Measurements from ENCODE around the gene TRERF1.
"Not testable (repeated sequence)": the region's sequence is repeated elsewhere in the genome, so short reads cannot be mapped to it uniquely, and the experiment has no call there.

TRERF1 gene

GRCh38 chr6:42336431-42336830, 115.3 kb downstream of the TRERF1 start:
- DNase-seq (ENCODE audit: low read depth, low spot score) = no peak

- DNase-seq (ENCODE audit: low read depth, low spot score) = no peak
These were observed 115.8 kb downstream of the TRERF1 start for GRCh38 chr6:42335896-42336295.

- no peak for DNase-seq (ENCODE audit: low read depth, low spot score)
These were observed 116.9 kb downstream of the TRERF1 start for GRCh38 chr6:42334870-42335269.

GRCh38 chr6:42333612-42334011, 118.1 kb downstream of the TRERF1 start:
- DNase-seq (ENCODE audit: low read depth, low spot score) = no peak

GRCh38 chr6:42332916-42333315, 118.8 kb downstream of the TRERF1 start:
- DNase-seq (ENCODE audit: low read depth, low spot score) = no peak

GRCh38 chr6:42331019-42331418, 120.7 kb downstream of the TRERF1 start:
- no peak for DNase-seq (ENCODE audit: low read depth, low spot score)

- no peak for DNase-seq (ENCODE audit: low read depth, low spot score)
These were observed 125.5 kb downstream of the TRERF1 start for GRCh38 chr6:42326248-42326647.

GRCh38 chr6:42324656-42325324, 126.9 kb downstream of the TRERF1 start:
- DNase-seq (ENCODE audit: low read depth, low spot score) = not testable (repeated sequence)

GRCh38 chr6:42322676-42323075, 129.1 kb downstream of the TRERF1 start:
- no peak for DNase-seq (ENCODE audit: low read depth, low spot score)

GRCh38 chr6:42321976-42322375, 129.8 kb downstream of the TRERF1 start:
- no peak for DNase-seq (ENCODE audit: low read depth, low spot score)

- no peak for DNase-seq (ENCODE audit: low read depth, low spot score)
These were observed 131.0 kb downstream of the TRERF1 start for GRCh38 chr6:42320762-42321161.

- DNase-seq (ENCODE audit: low read depth, low spot score) = no peak
These were observed 133.2 kb downstream of the TRERF1 start for GRCh38 chr6:42318480-42318879.

- DNase-seq (ENCODE audit: low read depth, low spot score) = no peak
These were observed 134.7 kb downstream of the TRERF1 start for GRCh38 chr6:42316981-42317380.

GRCh38 chr6:42315991-42316970, 135.4 kb downstream of the TRERF1 start:
- DNase-seq (ENCODE audit: low read depth, low spot score) = no peak

- no peak for DNase-seq (ENCODE audit: low read depth, low spot score)
These were observed 136.3 kb downstream of the TRERF1 start for GRCh38 chr6:42315259-42315990.

GRCh38 chr6:42314571-42315258, 137.0 kb downstream of the TRERF1 start:
- no peak for DNase-seq (ENCODE audit: low read depth, low spot score)

- no peak for DNase-seq (ENCODE audit: low read depth, low spot score)
These were observed 137.7 kb downstream of the TRERF1 start for GRCh38 chr6:42313941-42314570.

- DNase-seq (ENCODE audit: low read depth, low spot score) = no peak
These were observed 138.7 kb downstream of the TRERF1 start for GRCh38 chr6:42313038-42313437.

GRCh38 chr6:42307141-42307470, 144.6 kb downstream of the TRERF1 start:
- no peak for DNase-seq (ENCODE audit: low read depth, low spot score)

- no peak for DNase-seq (ENCODE audit: low read depth, low spot score)
These were observed 145.1 kb downstream of the TRERF1 start for GRCh38 chr6:42306439-42307140.
